HEK293 (cell line): ENCODE measurements around the gene PEX5L.

ENCODE experiments used
- CTCF ChIA-PET: fragments of 350-600 bp; formaldehyde crosslinking; extraction: SDS; loops from one replicate; lab custom pipeline; 2021; ENCODE audit warnings: antibody characterized with exemption; lab: Yijun Ruan, JAX
- POLR2A ChIA-PET: fragments of 300-600 bp; formaldehyde crosslinking; extraction: SDS; loops from one replicate; lab custom pipeline; 2020; ENCODE audit warnings: antibody characterized with exemption, inconsistent platforms; lab: Yijun Ruan, JAX
- H3K27ac ChIP-seq: fragments of 200-500 bp; sonication (Bioruptor generic); 2 replicates; pipeline ENCODE4 v1.5.1; 2014; ENCODE audit warnings: low read depth, low read length, control low read depth, inconsistent platforms; ENCODE audit errors: extremely low read depth
- H3K36me3 ChIP-seq, 2 experiments: fragments of 200-500 bp in 1 of 2; sonication (Bioruptor generic) in 1 of 2; 1 replicate in 1 of 2; 2 replicates in 1 of 2; pipeline ENCODE4 v1.5.1; 2014 to 2017; ENCODE audit warnings: inconsistent platforms in 2 of 2, low read length in 2 of 2; ENCODE audit not compliant: control insufficient read depth in 2 of 2, insufficient read depth in 1 of 2
- H3K4me1 ChIP-seq: fragments of 200-500 bp; sonication (Bioruptor generic); 2 replicates; pipeline ENCODE4 v1.5.1; 2014; ENCODE audit warnings: mild to moderate bottlenecking, low read length, inconsistent platforms; ENCODE audit not compliant: control insufficient read depth, insufficient read depth
- H3K4me3 ChIP-seq: 2 replicates; pipeline ENCODE4 v1.5.1; 2011; ENCODE audit warnings: low read depth, mild to moderate bottlenecking, control low read depth, low read length, moderate library complexity
- H3K9me3 ChIP-seq: fragments of 200-500 bp; sonication (Bioruptor generic); 2 replicates; pipeline ENCODE4 v1.5.1; 2014; ENCODE audit warnings: low read depth, low read length, inconsistent platforms; ENCODE audit not compliant: control insufficient read depth, insufficient read depth
- BCL11A ChIP-seq: fragments of 450-650 bp; formaldehyde crosslinking; IDR thresholded peaks from 2 replicates; pipeline ENCODE4 v1.5.1; 2016; ENCODE audit warnings: low read depth, missing biosample characterization, missing genetic modification characterization
- GLIS1 ChIP-seq: fragments of 450-650 bp; formaldehyde crosslinking; IDR thresholded peaks from 2 replicates; pipeline ENCODE4 v1.5.1; 2016; ENCODE audit warnings: missing biosample characterization, missing genetic modification characterization
- HOXA7 ChIP-seq: sonication (generic); formaldehyde crosslinking; IDR thresholded peaks from 2 replicates; pipeline ENCODE4 v1.8.1; 2022; ENCODE audit warnings: missing genetic modification reagents, borderline replicate concordance
- HOXD13 ChIP-seq: sonication (generic); formaldehyde crosslinking; IDR thresholded peaks from 2 replicates; pipeline ENCODE4 v1.8.0; 2022; ENCODE audit warnings: missing genetic modification reagents, borderline replicate concordance
- IKZF3 ChIP-seq: fragments of 450-650 bp; IDR thresholded peaks from 2 replicates; pipeline ENCODE4 v1.5.0; 2018; ENCODE audit warnings: missing biosample characterization, mild to moderate bottlenecking, missing genetic modification characterization, moderate library complexity
- KLF8 ChIP-seq: fragments of 450-650 bp; formaldehyde crosslinking; IDR thresholded peaks from 2 replicates; pipeline ENCODE4 v1.5.1; 2016; ENCODE audit warnings: missing biosample characterization, missing genetic modification characterization
- KLF9 ChIP-seq: fragments of 450-650 bp; formaldehyde crosslinking; IDR thresholded peaks from 2 replicates; pipeline ENCODE4 v1.5.1; 2016; ENCODE audit warnings: missing biosample characterization, missing genetic modification characterization, low read depth
- OSR2 ChIP-seq: fragments of 450-650 bp; formaldehyde crosslinking; IDR thresholded peaks from 2 replicates; pipeline ENCODE4 v1.5.1; 2016; ENCODE audit warnings: missing biosample characterization, missing genetic modification characterization
- SCRT2 ChIP-seq: fragments of 450-650 bp; formaldehyde crosslinking; IDR thresholded peaks from 2 replicates; pipeline ENCODE4 v1.5.1; 2016; ENCODE audit warnings: missing biosample characterization, missing genetic modification characterization
- SP2 ChIP-seq: fragments of 450-650 bp; formaldehyde crosslinking; IDR thresholded peaks from 2 replicates; pipeline ENCODE4 v1.5.1; 2016; ENCODE audit warnings: missing biosample characterization, missing genetic modification characterization
- ZBTB21 ChIP-seq: fragments of 450-650 bp; formaldehyde crosslinking; IDR thresholded peaks from 2 replicates; pipeline ENCODE4 v1.5.1; 2017; ENCODE audit warnings: missing biosample characterization, missing genetic modification characterization
- ZIC2 ChIP-seq: fragments of 450-650 bp; formaldehyde crosslinking; IDR thresholded peaks from 2 replicates; pipeline ENCODE4 v1.5.1; 2016; ENCODE audit warnings: missing biosample characterization, missing genetic modification characterization
- ZNF133 ChIP-seq: fragments of 450-650 bp; formaldehyde crosslinking; IDR thresholded peaks from 2 replicates; pipeline ENCODE4 v1.5.1; 2016; ENCODE audit warnings: missing biosample characterization, missing genetic modification characterization
- ZNF138 ChIP-seq: fragments of 450-650 bp; formaldehyde crosslinking; IDR thresholded peaks from 2 replicates; pipeline ENCODE4 v1.5.1; 2016; ENCODE audit warnings: missing biosample characterization, missing genetic modification characterization, borderline replicate concordance
- ZNF140 ChIP-seq: fragments of 450-650 bp; formaldehyde crosslinking; IDR thresholded peaks from 2 replicates; pipeline ENCODE4 v1.5.1; 2016; ENCODE audit warnings: missing biosample characterization, missing genetic modification characterization
- ZNF157 ChIP-seq: fragments of 450-650 bp; formaldehyde crosslinking; IDR thresholded peaks from 2 replicates; pipeline ENCODE4 v1.5.1; 2016; ENCODE audit warnings: missing biosample characterization, missing genetic modification characterization
- ZNF202 ChIP-seq: fragments of 450-650 bp; formaldehyde crosslinking; IDR thresholded peaks from 2 replicates; pipeline ENCODE4 v1.5.1; 2016; ENCODE audit warnings: missing biosample characterization, missing genetic modification characterization, borderline replicate concordance
- ZNF24 ChIP-seq: fragments of 450-650 bp; formaldehyde crosslinking; IDR thresholded peaks from 2 replicates; pipeline ENCODE4 v1.5.1; 2016; ENCODE audit warnings: missing biosample characterization, missing genetic modification characterization
- ZNF274 ChIP-seq, 2 experiments: fragments of 200-500 bp in 1 of 2; fragments of 450-650 bp in 1 of 2; sonication (Bioruptor generic) in 1 of 2; formaldehyde crosslinking in 1 of 2; IDR thresholded peaks; 2 replicates each; pipeline versions ENCODE4 v1.5.1 to v1.6.1; 2014 to 2016; ENCODE audit warnings: borderline replicate concordance in 1 of 2, inconsistent platforms in 1 of 2, low read length in 1 of 2, missing biosample characterization in 1 of 2, missing genetic modification characterization in 1 of 2
- ZNF324 ChIP-seq: fragments of 450-650 bp; formaldehyde crosslinking; IDR thresholded peaks from 2 replicates; pipeline ENCODE4 v1.5.1; 2016; ENCODE audit warnings: missing biosample characterization, missing genetic modification characterization
- ZNF513 ChIP-seq: fragments of 450-650 bp; IDR thresholded peaks from 2 replicates; pipeline ENCODE4 v1.5.1; 2018; ENCODE audit warnings: missing biosample characterization, missing genetic modification characterization
- ZNF555 ChIP-seq: fragments of 450-650 bp; formaldehyde crosslinking; conservative IDR thresholded peaks from 2 replicates; pipeline ENCODE4 v1.5.1; 2017; ENCODE audit warnings: missing biosample characterization, mild to moderate bottlenecking, missing genetic modification characterization, inconsistent platforms
- ZNF571 ChIP-seq: fragments of 450-650 bp; formaldehyde crosslinking; IDR thresholded peaks from 2 replicates; pipeline ENCODE4 v1.5.0; 2017; ENCODE audit warnings: missing biosample characterization, missing genetic modification characterization
- ZNF621 ChIP-seq: fragments of 450-650 bp; formaldehyde crosslinking; IDR thresholded peaks from 2 replicates; pipeline ENCODE4 v1.5.1; 2017; ENCODE audit warnings: missing biosample characterization, missing genetic modification characterization
- ZNF660 ChIP-seq: fragments of 450-650 bp; IDR thresholded peaks from 2 replicates; pipeline ENCODE4 v1.5.1; 2018; ENCODE audit warnings: missing biosample characterization, mild to moderate bottlenecking, missing genetic modification characterization
- ZNF701 ChIP-seq: fragments of 450-650 bp; formaldehyde crosslinking; IDR thresholded peaks from 2 replicates; pipeline ENCODE4 v1.5.1; 2016; ENCODE audit warnings: missing biosample characterization, missing genetic modification characterization
- ZSCAN23 ChIP-seq: fragments of 450-650 bp; formaldehyde crosslinking; IDR thresholded peaks from 2 replicates; pipeline ENCODE4 v1.5.1; 2016; ENCODE audit warnings: missing biosample characterization, missing genetic modification characterization
- TF ChIP-seq, protein P1 (sequence below): fragments of 450-650 bp; formaldehyde crosslinking; IDR thresholded peaks from 2 replicates; pipeline ENCODE4 v1.5.1; 2016; ENCODE audit warnings: missing biosample characterization, missing genetic modification characterization
- TF ChIP-seq, protein P2 (sequence below): fragments of 450-650 bp; formaldehyde crosslinking; optimal IDR thresholded peaks from 2 replicates; pipeline ENCODE3; 2016; ENCODE audit warnings: missing biosample characterization, mild to moderate bottlenecking, missing genetic modification characterization
- TF ChIP-seq, protein P3 (sequence below): fragments of 450-650 bp; formaldehyde crosslinking; IDR thresholded peaks from 2 replicates; pipeline ENCODE4 v1.5.1; 2016; ENCODE audit warnings: missing biosample characterization, missing genetic modification characterization
- TF ChIP-seq, protein P4 (sequence below): fragments of 450-650 bp; formaldehyde crosslinking; IDR thresholded peaks from 2 replicates; pipeline ENCODE4 v1.5.1; 2017; ENCODE audit warnings: missing biosample characterization, missing genetic modification characterization

Gene PEX5L

DNA sequence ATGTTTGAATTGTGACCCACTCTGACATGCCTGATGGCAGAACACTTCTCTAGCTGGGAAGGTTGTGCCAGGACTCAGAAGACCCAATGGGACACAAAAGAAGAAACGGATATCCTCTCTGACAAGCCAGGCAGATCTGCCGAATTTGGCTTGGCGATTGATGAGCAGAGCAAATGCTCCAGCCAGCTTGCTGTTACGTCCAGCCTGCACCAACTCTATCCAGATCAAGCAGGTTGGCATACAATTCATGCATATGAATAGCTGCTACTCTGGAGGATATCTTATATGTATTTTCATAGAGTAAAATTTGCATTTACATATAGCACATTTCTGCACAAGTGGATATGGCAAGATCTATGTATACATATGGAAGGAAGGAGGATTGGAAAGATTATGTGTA lies 102.8 kb downstream of the PEX5L start:
- TF ChIP-seq IKZF3 (tag by site-specific recombination) (no peak), ZSCAN23 (tag by site-specific recombination) (no peak), ZNF555 (no peak), ZNF701 (tag by site-specific recombination) (no peak), KLF8 (tag by site-specific recombination) (no peak), SP2 (tag by site-specific recombination) (no peak), ZIC2 (tag by site-specific recombination) (no peak), ZNF324 (tag by site-specific recombination) (no peak), ZNF202 (tag by site-specific recombination) (no peak), ZNF621 (tag by site-specific recombination) (no peak), HOXD13 (CRISPR knock-in tag) (no peak), ZNF274 (IDR thresholded peaks at IDR 0.05; ENCODE audit: low read length) (no peak), ZNF274 (tag by site-specific recombination; IDR thresholded peaks at IDR 0.05; ENCODE audit: borderline replicate concordance) (no peak), BCL11A (tag by site-specific recombination) (no peak), KLF9 (tag by site-specific recombination) (no peak), ZNF513 (tag by site-specific recombination) (no peak), ZNF571 (tag by site-specific recombination) (no peak), GLIS1 (tag by site-specific recombination) (no peak), ZNF660 (tag by site-specific recombination) (no peak), ZNF138 (no peak)
- TF ChIP-seq, protein P1, sequence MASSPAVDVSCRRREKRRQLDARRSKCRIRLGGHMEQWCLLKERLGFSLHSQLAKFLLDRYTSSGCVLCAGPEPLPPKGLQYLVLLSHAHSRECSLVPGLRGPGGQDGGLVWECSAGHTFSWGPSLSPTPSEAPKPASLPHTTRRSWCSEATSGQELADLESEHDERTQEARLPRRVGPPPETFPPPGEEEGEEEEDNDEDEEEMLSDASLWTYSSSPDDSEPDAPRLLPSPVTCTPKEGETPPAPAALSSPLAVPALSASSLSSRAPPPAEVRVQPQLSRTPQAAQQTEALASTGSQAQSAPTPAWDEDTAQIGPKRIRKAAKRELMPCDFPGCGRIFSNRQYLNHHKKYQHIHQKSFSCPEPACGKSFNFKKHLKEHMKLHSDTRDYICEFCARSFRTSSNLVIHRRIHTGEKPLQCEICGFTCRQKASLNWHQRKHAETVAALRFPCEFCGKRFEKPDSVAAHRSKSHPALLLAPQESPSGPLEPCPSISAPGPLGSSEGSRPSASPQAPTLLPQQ (tag by site-specific recombination), result no peak
- H3K36me3 ChIP-seq, result no peaks in the 10 kb centered on the region
- CTCF ChIA-PET, result no interaction called here
- no peak overlapping the region for H3K4me3 ChIP-seq
- H3K4me1 ChIP-seq, result no peaks in the 10 kb centered on the region
- POLR2A ChIA-PET, result no interaction called here
- no peaks in the 10 kb centered on the region for H3K9me3 ChIP-seq
- H3K27ac ChIP-seq, result no peak overlapping the region

DNA sequence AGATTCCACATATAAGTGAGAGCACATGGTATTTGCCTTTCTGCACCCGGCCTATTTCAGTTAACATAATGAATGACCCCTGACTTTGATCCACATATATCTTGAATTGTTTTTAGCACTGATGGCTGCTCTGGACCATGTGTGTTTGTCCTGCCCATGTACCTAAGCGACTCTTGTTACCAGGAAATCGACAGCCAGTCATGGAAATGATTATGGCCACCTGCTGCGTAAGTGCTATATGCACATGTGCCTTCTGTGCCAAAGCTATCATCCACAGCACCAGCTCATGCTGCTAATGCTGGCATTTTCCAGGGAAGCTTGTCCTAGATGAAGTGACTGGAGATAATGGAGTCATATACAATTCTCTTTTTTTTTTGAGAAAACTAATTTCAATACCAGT lies 103.7 kb downstream of the PEX5L start:
- CTCF ChIA-PET, result no interaction called here
- H3K27ac ChIP-seq, result no peak overlapping the region
- H3K9me3 ChIP-seq, result no peaks in the 10 kb centered on the region
- H3K36me3 ChIP-seq, result no peaks in the 10 kb centered on the region
- POLR2A ChIA-PET, result no interaction called here
- no peak overlapping the region for H3K4me3 ChIP-seq
- TF ChIP-seq ZNF24 (tag by site-specific recombination) (no peak), SCRT2 (tag by site-specific recombination) (no peak), ZNF157 (tag by site-specific recombination) (no peak), HOXA7 (CRISPR knock-in tag) (no peak), ZNF133 (tag by site-specific recombination) (no peak), ZNF140 (tag by site-specific recombination) (no peak), OSR2 (tag by site-specific recombination) (no peak), ZBTB21 (no peak)
- TF ChIP-seq, protein P2, sequence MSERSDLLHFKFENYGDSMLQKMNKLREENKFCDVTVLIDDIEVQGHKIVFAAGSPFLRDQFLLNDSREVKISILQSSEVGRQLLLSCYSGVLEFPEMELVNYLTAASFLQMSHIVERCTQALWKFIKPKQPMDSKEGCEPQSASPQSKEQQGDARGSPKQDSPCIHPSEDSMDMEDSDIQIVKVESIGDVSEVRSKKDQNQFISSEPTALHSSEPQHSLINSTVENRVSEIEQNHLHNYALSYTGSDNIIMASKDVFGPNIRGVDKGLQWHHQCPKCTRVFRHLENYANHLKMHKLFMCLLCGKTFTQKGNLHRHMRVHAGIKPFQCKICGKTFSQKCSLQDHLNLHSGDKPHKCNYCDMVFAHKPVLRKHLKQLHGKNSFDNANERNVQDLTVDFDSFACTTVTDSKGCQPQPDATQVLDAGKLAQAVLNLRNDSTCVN (tag by site-specific recombination), result no peak
- TF ChIP-seq, protein P3, sequence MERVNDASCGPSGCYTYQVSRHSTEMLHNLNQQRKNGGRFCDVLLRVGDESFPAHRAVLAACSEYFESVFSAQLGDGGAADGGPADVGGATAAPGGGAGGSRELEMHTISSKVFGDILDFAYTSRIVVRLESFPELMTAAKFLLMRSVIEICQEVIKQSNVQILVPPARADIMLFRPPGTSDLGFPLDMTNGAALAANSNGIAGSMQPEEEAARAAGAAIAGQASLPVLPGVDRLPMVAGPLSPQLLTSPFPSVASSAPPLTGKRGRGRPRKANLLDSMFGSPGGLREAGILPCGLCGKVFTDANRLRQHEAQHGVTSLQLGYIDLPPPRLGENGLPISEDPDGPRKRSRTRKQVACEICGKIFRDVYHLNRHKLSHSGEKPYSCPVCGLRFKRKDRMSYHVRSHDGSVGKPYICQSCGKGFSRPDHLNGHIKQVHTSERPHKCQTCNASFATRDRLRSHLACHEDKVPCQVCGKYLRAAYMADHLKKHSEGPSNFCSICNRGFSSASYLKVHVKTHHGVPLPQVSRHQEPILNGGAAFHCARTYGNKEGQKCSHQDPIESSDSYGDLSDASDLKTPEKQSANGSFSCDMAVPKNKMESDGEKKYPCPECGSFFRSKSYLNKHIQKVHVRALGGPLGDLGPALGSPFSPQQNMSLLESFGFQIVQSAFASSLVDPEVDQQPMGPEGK, result no peak
- TF ChIP-seq, protein P4, sequence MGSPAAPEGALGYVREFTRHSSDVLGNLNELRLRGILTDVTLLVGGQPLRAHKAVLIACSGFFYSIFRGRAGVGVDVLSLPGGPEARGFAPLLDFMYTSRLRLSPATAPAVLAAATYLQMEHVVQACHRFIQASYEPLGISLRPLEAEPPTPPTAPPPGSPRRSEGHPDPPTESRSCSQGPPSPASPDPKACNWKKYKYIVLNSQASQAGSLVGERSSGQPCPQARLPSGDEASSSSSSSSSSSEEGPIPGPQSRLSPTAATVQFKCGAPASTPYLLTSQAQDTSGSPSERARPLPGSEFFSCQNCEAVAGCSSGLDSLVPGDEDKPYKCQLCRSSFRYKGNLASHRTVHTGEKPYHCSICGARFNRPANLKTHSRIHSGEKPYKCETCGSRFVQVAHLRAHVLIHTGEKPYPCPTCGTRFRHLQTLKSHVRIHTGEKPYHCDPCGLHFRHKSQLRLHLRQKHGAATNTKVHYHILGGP (tag by site-specific recombination), result no peak
- H3K4me1 ChIP-seq, result no peaks in the 10 kb centered on the region
